Measurements from ENCODE around the gene GLIS1.
A peak's percentile ranks its signal among the peaks of the same experiment; 100 is the strongest.

Gene GLIS1

GRCh38 chr1:53703174-53703573 is 35.8 kb downstream of the GLIS1 start:
- ChIA-PET POLR2A (no interaction called here), CTCF (no interaction called here)
- no peaks in the 10 kb centered on the region for H3K9me3 ChIP-seq (ENCODE audit: control extremely low read depth in 1 of 5, control insufficient read depth in 4 of 5, insufficient read depth in 2 of 5, low read depth in 1 of 5, low read length in 4 of 5)

GRCh38 chr1:53702341-53702740 is 36.6 kb downstream of the GLIS1 start:
- H3K27ac ChIP-seq (ENCODE audit: insufficient read depth in 1 of 2, low read depth in 1 of 2, low read length in 2 of 2, poor library complexity in 1 of 2, severe bottlenecking in 2 of 2): no peak overlapping the region
- WGBS (ENCODE audit: insufficient coverage): 79% methylated on average over 6 of the region's 8 CpGs
- no peak overlapping the region for H3K4me3 ChIP-seq (ENCODE audit: control insufficient read depth in 1 of 7, extremely low read depth in 1 of 7, insufficient read depth in 4 of 7, low read depth in 2 of 7, low read length in 6 of 7)
- DNase-seq: no peak
- H3K9me3 ChIP-seq (ENCODE audit: control extremely low read depth in 1 of 5, control insufficient read depth in 4 of 5, insufficient read depth in 2 of 5, low read depth in 1 of 5, low read length in 4 of 5): no peaks in the 10 kb centered on the region
- no peaks in the 10 kb centered on the region for H3K27me3 ChIP-seq (replicated peaks in 2 of 5; ENCODE audit: control insufficient read depth in 4 of 5, insufficient read depth in 5 of 5, low read length in 4 of 5)
- peaks cover 0 to 9% (median 6%) of the 10 kb centered on the region in 4 experiments for H3K4me1 ChIP-seq (ENCODE audit: control extremely low read depth in 1 of 4, control insufficient read depth in 4 of 4, insufficient read depth in 4 of 4, low read length in 3 of 4)
- POLR2A ChIA-PET: no interaction called here
- H3K36me3 ChIP-seq (ENCODE audit: control insufficient read depth in 4 of 4, insufficient read depth in 4 of 4, low read length in 3 of 4): no peaks in the 10 kb centered on the region
- CTCF ChIA-PET: no interaction called here

More at GRCh38 chr1:53703174-53703573, 35.8 kb downstream of the GLIS1 start:
- H3K27me3 ChIP-seq (replicated peaks in 2 of 5; ENCODE audit: control insufficient read depth in 4 of 5, insufficient read depth in 5 of 5, low read length in 4 of 5): no peaks in the 10 kb centered on the region
- no CpG with 5 or more reads among the region's 1 CpG for WGBS (ENCODE audit: insufficient coverage)
- H3K36me3 ChIP-seq (ENCODE audit: control insufficient read depth in 4 of 4, insufficient read depth in 4 of 4, low read length in 3 of 4): no peaks in the 10 kb centered on the region
- DNase-seq: no peak
- H3K4me1 ChIP-seq (ENCODE audit: control extremely low read depth in 1 of 4, control insufficient read depth in 4 of 4, insufficient read depth in 4 of 4, low read length in 3 of 4): peaks cover 0 to 9% (median 2%) of the 10 kb centered on the region in 4 experiments
- H3K27ac ChIP-seq (ENCODE audit: insufficient read depth in 1 of 2, low read depth in 1 of 2, low read length in 2 of 2, poor library complexity in 1 of 2, severe bottlenecking in 2 of 2): no peak overlapping the region
- no peak overlapping the region for H3K4me3 ChIP-seq (ENCODE audit: control insufficient read depth in 1 of 7, extremely low read depth in 1 of 7, insufficient read depth in 4 of 7, low read depth in 2 of 7, low read length in 6 of 7)

GRCh38 chr1:53700776-53701175 is 38.2 kb downstream of the GLIS1 start:
- no peak overlapping the region for H3K27ac ChIP-seq (ENCODE audit: insufficient read depth in 1 of 2, low read depth in 1 of 2, low read length in 2 of 2, poor library complexity in 1 of 2, severe bottlenecking in 2 of 2)
- DNase-seq: no peak
- ChIA-PET CTCF (no interaction called here), POLR2A (no interaction called here)
- H3K36me3 ChIP-seq (ENCODE audit: control insufficient read depth in 4 of 4, insufficient read depth in 4 of 4, low read length in 3 of 4): no peaks in the 10 kb centered on the region
- no peaks in the 10 kb centered on the region for H3K9me3 ChIP-seq (ENCODE audit: control extremely low read depth in 1 of 5, control insufficient read depth in 4 of 5, insufficient read depth in 2 of 5, low read depth in 1 of 5, low read length in 4 of 5)
- 100% methylated on average over 1 of the region's 3 CpGs for WGBS (ENCODE audit: insufficient coverage)
- H3K27me3 ChIP-seq (replicated peaks in 2 of 5; ENCODE audit: control insufficient read depth in 4 of 5, insufficient read depth in 5 of 5, low read length in 4 of 5): no peaks in the 10 kb centered on the region
- H3K4me3 ChIP-seq (ENCODE audit: control insufficient read depth in 1 of 7, extremely low read depth in 1 of 7, insufficient read depth in 4 of 7, low read depth in 2 of 7, low read length in 6 of 7): no peak overlapping the region
- H3K4me1 ChIP-seq (ENCODE audit: control extremely low read depth in 1 of 4, control insufficient read depth in 4 of 4, insufficient read depth in 4 of 4, low read length in 3 of 4): peaks cover 0 to 11% (median 6%) of the 10 kb centered on the region in 4 experiments

- no peaks in the 10 kb centered on the region for H3K27me3 ChIP-seq (replicated peaks in 2 of 5; ENCODE audit: control insufficient read depth in 4 of 5, insufficient read depth in 5 of 5, low read length in 4 of 5)
- WGBS (ENCODE audit: insufficient coverage): 95% methylated on average over 7 of the region's 8 CpGs
- no peak overlapping the region for H3K27ac ChIP-seq (ENCODE audit: insufficient read depth in 1 of 2, low read depth in 1 of 2, low read length in 2 of 2, poor library complexity in 1 of 2, severe bottlenecking in 2 of 2)
- no peaks in the 10 kb centered on the region for H3K36me3 ChIP-seq (ENCODE audit: control insufficient read depth in 4 of 4, insufficient read depth in 4 of 4, low read length in 3 of 4)
- DNase-seq: no peak
- CTCF ChIA-PET: no interaction called here
- no peaks in the 10 kb centered on the region for H3K9me3 ChIP-seq (ENCODE audit: control extremely low read depth in 1 of 5, control insufficient read depth in 4 of 5, insufficient read depth in 2 of 5, low read depth in 1 of 5, low read length in 4 of 5)
- H3K4me3 ChIP-seq (ENCODE audit: control insufficient read depth in 1 of 7, extremely low read depth in 1 of 7, insufficient read depth in 4 of 7, low read depth in 2 of 7, low read length in 6 of 7): no peak overlapping the region
- POLR2A ChIA-PET: no interaction called here
- H3K4me1 ChIP-seq (ENCODE audit: control extremely low read depth in 1 of 4, control insufficient read depth in 4 of 4, insufficient read depth in 4 of 4, low read length in 3 of 4): peaks cover 0 to 11% (median 6%) of the 10 kb centered on the region in 4 experiments
Observed at GRCh38 chr1:53699981-53700380, 39.0 kb downstream of the GLIS1 start.

- WGBS (ENCODE audit: insufficient coverage): 93% methylated on average over 6 of the region's 7 CpGs
- H3K27ac ChIP-seq (ENCODE audit: insufficient read depth in 1 of 2, low read depth in 1 of 2, low read length in 2 of 2, poor library complexity in 1 of 2, severe bottlenecking in 2 of 2): no peak overlapping the region
- no peaks in the 10 kb centered on the region for H3K9me3 ChIP-seq (ENCODE audit: control extremely low read depth in 1 of 5, control insufficient read depth in 4 of 5, insufficient read depth in 2 of 5, low read depth in 1 of 5, low read length in 4 of 5)
- no peaks in the 10 kb centered on the region for H3K27me3 ChIP-seq (replicated peaks in 2 of 5; ENCODE audit: control insufficient read depth in 4 of 5, insufficient read depth in 5 of 5, low read length in 4 of 5)
- ChIA-PET CTCF (interaction anchor here (0.8 to 1.2 kb wide), 2 partner anchors 16 kb away, joined by 3 read pairs; no protein-coding TSS in a partner anchor), POLR2A (no interaction called here)
- H3K4me1 ChIP-seq (ENCODE audit: control extremely low read depth in 1 of 4, control insufficient read depth in 4 of 4, insufficient read depth in 4 of 4, low read length in 3 of 4): peaks cover 0 to 7% (median 1%) of the 10 kb centered on the region in 4 experiments
- DNase-seq: no peak
- no peak overlapping the region for H3K4me3 ChIP-seq (ENCODE audit: control insufficient read depth in 1 of 7, extremely low read depth in 1 of 7, insufficient read depth in 4 of 7, low read depth in 2 of 7, low read length in 6 of 7)
- H3K36me3 ChIP-seq (ENCODE audit: control insufficient read depth in 4 of 4, insufficient read depth in 4 of 4, low read length in 3 of 4): no peaks in the 10 kb centered on the region
Observed at GRCh38 chr1:53698384-53698980, 40.5 kb downstream of the GLIS1 start.

GRCh38 chr1:53697721-53698383 is 41.1 kb downstream of the GLIS1 start:
- POLR2A ChIA-PET: no interaction called here
- DNase-seq: peak in 2 of 3 donors; percentile 30 to 61
- Histone ChIP-seq H3K27ac (ENCODE audit: insufficient read depth in 1 of 2, low read depth in 1 of 2, low read length in 2 of 2, poor library complexity in 1 of 2, severe bottlenecking in 2 of 2) (no peak overlapping the region), H3K36me3 (ENCODE audit: control insufficient read depth in 4 of 4, insufficient read depth in 4 of 4, low read length in 3 of 4) (no peaks in the 10 kb centered on the region), H3K4me3 (ENCODE audit: control insufficient read depth in 1 of 7, extremely low read depth in 1 of 7, insufficient read depth in 4 of 7, low read depth in 2 of 7, low read length in 6 of 7) (no peak overlapping the region), H3K27me3 (replicated peaks in 2 of 5; ENCODE audit: control insufficient read depth in 4 of 5, insufficient read depth in 5 of 5, low read length in 4 of 5) (no peaks in the 10 kb centered on the region), H3K4me1 (ENCODE audit: control extremely low read depth in 1 of 4, control insufficient read depth in 4 of 4, insufficient read depth in 4 of 4, low read length in 3 of 4) (peaks cover 0 to 7% (median 1%) of the 10 kb centered on the region in 4 experiments), H3K9me3 (ENCODE audit: control extremely low read depth in 1 of 5, control insufficient read depth in 4 of 5, insufficient read depth in 2 of 5, low read depth in 1 of 5, low read length in 4 of 5) (no peaks in the 10 kb centered on the region)
- WGBS (ENCODE audit: insufficient coverage): 87% methylated on average over 7 of the region's 14 CpGs
- CTCF ChIA-PET: interaction anchor here (1.2 kb wide), 1 partner anchor 15 kb away, joined by 3 read pairs; no protein-coding TSS in a partner anchor

GRCh38 chr1:53696990-53697389 is 42.0 kb downstream of the GLIS1 start:
- WGBS (ENCODE audit: insufficient coverage): 83% methylated on average over 1 of the region's 2 CpGs
- no peaks in the 10 kb centered on the region for H3K36me3 ChIP-seq (ENCODE audit: control insufficient read depth in 4 of 4, insufficient read depth in 4 of 4, low read length in 3 of 4)
- H3K9me3 ChIP-seq (ENCODE audit: control extremely low read depth in 1 of 5, control insufficient read depth in 4 of 5, insufficient read depth in 2 of 5, low read depth in 1 of 5, low read length in 4 of 5): no peaks in the 10 kb centered on the region
- POLR2A ChIA-PET: no interaction called here
- CTCF ChIA-PET: interaction anchor here (0.6 kb wide), 1 partner anchor 209 kb away, joined by 3 read pairs; no protein-coding TSS in a partner anchor
- no peak overlapping the region for H3K27ac ChIP-seq (ENCODE audit: insufficient read depth in 1 of 2, low read depth in 1 of 2, low read length in 2 of 2, poor library complexity in 1 of 2, severe bottlenecking in 2 of 2)
- H3K4me3 ChIP-seq (ENCODE audit: control insufficient read depth in 1 of 7, extremely low read depth in 1 of 7, insufficient read depth in 4 of 7, low read depth in 2 of 7, low read length in 6 of 7): no peak overlapping the region
- no peak for DNase-seq
- no peaks in the 10 kb centered on the region for H3K27me3 ChIP-seq (replicated peaks in 2 of 5; ENCODE audit: control insufficient read depth in 4 of 5, insufficient read depth in 5 of 5, low read length in 4 of 5)
- H3K4me1 ChIP-seq (ENCODE audit: control extremely low read depth in 1 of 4, control insufficient read depth in 4 of 4, insufficient read depth in 4 of 4, low read length in 3 of 4): peaks cover 0 to 7% (median 1%) of the 10 kb centered on the region in 4 experiments

Measured in common myeloid progenitor, CD34-positive (primary cell).